ENCODE data around the gene PLEKHA6.
A peak's percentile ranks its signal among the peaks of the same experiment; 100 is the strongest.
"Not testable (repeated sequence)": the region's sequence is repeated elsewhere in the genome, so short reads cannot be mapped to it uniquely, and the experiment has no call there.

Gene PLEKHA6

DNA sequence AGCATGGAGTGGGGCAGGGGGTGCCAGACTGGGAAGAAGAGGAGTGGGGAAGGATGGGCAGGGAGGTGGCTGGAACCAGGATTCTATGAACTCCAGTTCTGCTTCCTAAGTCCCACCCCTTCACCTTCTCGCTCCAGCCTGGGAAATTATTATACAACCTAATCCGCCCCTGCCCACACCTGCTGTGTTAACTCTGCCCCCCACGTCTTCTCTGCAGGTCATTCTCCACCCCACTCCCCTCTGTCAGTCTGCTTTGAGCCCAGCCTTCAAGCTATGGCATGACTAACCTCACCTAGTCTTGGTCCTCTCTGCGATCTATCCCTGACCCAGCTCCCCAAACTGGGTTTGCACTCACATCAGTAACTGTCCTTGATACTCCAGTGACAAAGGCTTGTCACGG, 99.9 kb downstream of the PLEKHA6 start:
- no peak for DNase-seq

DNA sequence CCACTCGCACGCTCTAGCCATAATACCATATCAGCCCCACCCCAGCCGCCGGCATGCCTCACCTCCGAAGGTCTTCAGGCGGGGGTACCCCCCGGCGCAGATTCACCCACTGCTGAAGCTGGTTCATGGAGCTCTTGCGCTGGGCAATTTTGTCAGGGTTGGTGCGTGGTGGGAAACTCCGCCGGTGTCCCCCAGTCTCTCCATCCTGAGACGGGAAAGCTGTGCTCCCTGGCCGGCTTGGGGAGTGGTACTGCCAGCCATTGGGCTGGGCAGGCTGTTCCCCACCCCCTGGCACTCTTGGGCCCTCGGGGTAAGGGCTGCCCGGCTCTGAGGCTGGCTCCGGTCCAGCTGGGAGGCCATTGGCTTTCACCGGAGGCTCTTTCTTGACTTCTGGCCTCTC, 100.5 kb downstream of the PLEKHA6 start:
- no peak for DNase-seq

DNA sequence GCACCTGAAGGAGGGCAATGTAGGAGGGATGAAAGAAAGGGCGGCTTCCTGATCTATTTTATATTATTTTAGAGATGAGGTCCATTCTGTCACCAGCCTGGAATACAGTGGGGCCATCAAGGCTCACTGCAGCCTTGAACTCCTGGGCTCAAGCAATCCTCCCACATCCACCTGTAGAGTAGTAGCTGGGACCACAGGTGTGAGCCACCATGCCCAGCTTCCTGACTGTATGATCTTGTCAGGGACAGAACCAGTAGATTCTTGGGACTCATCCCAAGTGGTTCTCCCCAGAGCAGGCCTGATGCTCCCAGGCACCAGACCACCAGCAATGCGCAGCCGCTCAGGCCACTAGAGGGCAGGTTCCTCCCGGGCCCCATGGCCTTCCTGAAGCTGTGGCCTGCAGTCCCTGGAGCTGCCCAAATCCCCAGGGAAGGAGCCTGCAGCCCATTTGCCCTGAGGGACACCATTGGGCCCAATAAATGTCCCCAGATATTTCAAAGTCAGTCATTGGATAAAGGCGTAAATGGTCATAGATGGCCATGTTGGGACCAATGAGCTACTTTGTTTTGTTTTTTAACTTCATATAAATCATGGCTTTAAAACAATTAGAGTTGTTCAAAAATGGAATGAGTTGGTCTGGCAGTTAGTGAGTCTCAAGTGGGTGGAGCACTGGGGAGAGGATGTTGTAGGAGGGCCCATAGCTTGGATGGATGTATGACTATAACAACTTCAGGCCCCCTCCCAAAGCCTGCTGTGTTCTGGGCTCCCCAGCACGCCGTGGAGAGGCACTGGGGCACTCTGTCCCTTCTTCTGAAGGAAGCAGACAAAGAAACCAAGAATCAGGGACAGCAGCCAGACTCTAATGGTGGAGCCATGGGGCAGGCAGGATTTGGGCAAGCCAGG, 101.3 kb downstream of the PLEKHA6 start:
- peak; percentile 68 for DNase-seq

DNA sequence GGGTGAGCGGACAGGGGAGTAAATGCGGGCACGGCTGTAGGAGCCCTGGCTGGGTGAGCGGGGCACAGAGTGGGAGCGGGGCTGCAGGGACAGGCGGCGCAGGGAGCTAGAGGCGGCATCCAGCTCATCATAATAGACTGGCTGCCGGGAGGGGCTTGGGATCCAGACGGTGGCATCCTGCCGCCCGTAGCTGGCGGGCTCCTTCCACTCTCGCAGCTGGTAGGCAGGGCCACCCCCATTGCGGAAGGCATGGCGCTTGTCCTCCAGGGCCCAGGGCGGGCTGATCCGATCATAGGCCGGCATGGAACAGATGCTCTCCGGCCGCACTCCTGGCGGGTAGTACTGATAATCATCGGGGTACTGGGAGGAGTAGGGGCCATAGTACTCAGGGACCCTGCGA, 102.3 kb downstream of the PLEKHA6 start:
- no peak for DNase-seq

DNA sequence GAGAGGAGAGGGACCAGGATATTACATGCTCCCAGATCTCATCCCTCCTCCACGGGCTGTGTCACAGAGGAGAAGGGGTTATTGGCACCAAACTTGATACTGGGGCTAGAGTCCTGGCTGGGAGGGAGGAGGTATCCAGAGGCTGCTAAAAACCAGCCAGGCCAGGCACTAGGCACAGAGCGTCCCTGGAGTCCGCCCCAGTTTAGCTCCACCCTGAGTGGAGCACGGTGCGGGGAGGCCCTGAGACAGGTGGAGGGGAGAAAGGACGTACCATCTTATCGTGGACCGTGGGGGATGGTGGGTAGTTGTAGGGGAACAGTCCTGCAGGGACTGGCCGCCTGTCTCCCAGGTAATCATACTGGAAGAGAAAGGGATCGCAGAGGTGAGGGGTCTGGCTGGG, 103.2 kb downstream of the PLEKHA6 start:
- DNase-seq = no peak

DNA sequence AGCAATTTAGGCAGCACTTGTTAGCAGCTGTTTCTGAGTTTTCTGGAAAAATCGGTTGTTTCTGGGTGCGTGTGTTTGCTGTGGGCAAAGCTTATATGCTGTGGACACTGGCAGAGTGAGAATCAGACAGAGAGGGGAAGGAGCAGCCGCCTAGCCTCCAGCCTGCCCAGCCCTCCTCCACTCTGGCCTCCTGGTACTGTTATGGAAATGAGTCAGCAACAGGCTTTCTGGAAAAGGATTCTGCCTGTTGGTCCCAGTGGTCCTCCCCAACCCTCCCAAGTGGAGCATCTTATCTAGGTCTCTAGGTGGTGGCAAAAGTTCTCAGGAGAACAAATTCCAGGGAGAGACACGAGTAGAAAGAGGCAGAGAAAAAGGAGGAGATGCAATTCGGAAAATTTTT, 103.8 kb downstream of the PLEKHA6 start:
- no peak for DNase-seq

GRCh38 chr1:204255225-204255624, 104.5 kb downstream of the PLEKHA6 start:
- DNase-seq = peak; percentile 66

- DNase-seq = no peak
Measured at GRCh38 chr1:204254031-204254661, 105.6 kb downstream of the PLEKHA6 start.

DNA sequence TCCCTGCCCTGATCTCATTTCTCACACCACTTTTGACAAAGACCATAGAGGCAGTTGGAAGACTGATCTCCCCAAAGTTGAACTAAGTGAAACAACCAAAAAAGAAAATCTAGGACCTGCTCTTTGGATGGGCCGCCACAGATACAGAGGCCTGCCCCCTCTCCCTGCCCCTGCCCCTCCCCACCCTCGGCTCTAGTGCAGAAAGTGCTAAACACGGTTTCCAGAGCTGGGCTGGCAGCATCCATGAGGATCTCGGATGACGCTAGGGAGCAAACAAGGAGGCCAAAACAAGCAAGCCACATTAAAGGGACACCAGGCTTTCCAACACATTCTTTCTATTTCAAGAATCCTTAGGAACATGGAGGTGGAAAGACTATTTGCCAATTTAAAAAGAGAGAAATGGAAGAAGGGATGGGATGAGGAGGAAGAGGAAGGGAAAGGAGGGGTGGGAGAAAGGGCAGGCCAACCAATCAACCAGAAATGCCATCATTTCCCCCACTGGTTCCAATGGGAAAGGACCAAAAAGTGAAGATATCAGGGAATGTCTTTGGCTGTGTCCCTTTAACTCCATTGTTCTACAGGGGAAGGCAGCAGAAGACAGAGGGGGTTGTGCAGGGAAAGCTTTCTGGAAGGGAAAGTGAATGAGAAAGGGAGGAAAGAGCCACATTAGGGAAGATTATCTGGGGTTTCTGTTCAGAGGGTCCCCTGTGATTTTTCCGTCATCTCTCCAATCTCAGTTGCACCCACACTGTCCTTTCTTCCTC, 107.6 kb downstream of the PLEKHA6 start:
- no peak for DNase-seq

DNA sequence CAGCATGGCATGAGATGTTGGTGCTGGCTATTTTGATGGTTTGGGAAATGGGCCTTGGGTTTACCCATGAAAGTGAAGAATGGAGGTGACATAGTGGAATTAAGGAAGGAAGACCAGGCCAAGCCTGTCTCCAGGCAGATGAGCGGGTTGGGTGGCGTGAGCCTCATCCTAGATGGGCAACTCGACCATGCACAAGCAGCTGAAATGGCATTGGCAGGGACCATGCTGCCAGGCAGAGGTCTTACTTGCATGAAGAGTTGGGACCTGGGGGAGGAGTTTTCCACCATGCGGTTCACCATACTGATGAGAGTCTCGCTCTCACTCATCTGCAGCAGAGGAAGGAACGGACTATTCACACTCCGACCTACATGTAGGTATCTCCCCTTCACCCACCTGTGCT, 108.4 kb downstream of the PLEKHA6 start:
- no peak for DNase-seq

DNA sequence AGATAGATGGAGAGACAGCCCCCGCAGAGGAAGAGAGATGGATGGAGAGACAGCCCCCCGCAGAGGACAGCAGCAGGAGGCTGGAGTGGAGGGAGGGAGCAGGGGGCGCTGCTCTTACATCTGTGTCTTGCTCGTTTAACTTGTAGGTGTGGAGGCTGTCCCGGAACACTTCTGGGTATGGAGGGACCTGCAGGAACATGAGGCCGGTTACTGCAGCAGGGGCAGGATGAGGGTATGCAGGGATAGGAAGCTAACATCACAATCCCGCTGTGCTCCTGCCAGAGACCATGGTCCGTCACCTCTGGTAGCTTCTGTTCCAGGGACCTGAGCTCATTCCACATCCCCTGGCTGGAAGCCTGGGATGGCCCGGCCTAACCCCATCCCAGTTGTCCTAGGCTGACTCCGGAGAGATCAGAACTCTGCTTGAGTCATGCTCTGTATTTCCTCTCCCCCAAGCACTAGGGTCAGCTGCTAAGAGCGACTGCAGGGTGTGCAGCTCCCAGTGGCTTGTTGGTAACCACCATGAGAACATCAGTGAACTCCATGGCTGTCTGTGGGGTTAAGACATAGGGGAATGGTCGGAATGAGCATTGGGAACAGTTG, 109.2 kb downstream of the PLEKHA6 start:
- no peak for DNase-seq

DNA sequence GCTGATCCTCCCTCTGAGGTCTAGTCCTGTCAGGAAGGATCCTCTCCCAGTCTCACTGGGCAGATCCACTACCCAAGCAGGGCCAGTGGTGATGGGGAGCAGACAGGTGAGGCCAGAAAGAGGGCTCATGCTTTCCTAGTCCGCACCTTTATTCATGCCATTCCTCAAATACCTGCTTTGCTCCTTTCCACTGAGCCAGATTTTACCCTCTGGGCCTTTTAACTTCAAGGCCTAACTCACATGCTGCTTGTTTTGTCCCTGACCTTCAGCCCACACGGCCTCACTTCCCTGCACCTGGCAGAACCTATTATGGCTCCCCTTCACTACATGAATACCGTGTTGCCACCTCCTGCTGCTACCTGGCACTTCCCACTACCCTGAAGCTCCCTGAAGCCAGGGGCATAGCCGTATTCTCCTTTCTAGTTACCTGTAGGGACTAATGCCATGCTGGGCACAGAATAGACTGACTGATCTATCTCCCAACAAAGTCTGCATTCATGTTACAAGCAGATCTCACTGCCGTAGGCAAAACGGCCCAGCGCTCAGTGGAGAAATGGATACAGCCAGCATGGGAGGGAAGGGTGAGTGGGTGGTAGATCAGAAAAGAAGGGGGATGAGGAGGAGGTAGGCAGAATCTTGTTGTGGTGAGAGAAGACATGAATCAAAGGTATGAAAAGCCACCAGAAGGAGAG, 109.8 kb downstream of the PLEKHA6 start:
- no peak for DNase-seq

DNA sequence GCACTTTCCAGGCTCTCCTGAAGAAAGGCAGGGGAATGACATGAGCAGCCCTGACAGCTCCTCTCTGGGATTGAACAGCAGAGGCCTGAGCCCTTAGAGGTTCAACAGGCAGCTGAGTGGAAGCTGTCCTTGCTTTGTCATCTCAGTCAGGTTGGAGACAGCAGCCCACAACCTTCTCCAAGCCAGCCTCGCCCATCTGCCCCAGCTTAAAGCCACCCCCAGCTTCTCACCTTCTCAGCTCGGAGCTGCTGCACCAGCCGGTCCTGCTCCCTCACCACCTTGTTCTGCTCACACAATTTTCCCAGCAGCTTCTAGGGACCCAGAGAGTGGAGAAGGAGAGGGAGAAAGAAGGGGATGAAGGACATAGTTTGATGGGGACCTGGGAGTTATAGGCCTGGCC, 110.8 kb downstream of the PLEKHA6 start:
- no peak for DNase-seq

- DNase-seq = no peak
Measured at GRCh38 chr1:204246876-204247275, 112.9 kb downstream of the PLEKHA6 start.

- DNase-seq = no peak
Measured at GRCh38 chr1:204242920-204243319, 116.8 kb downstream of the PLEKHA6 start.

- DNase-seq = no peak
Measured at GRCh38 chr1:204241914-204242313, 117.8 kb downstream of the PLEKHA6 start.

- no peak for DNase-seq
Measured at GRCh38 chr1:204241050-204241449, 118.7 kb downstream of the PLEKHA6 start.

DNA sequence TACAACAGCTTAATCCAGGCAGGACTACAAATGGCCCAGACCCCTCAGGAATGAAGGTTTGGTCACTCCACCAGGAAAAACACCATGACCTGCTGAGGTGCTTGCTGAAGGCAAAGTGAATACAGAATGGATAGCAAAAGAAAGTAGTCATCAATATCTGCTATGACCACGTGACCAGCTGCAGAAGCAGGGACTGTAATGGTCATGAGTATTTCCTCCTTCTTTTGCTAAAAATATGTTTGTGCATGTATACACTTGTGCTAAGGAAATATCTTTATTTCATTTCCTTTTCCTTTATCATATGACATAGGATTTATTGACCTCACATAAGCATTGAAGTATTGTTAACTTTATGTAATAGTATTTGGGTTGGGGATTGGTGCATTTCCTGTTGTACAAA, 119.5 kb downstream of the PLEKHA6 start:
- DNase-seq = no peak

GRCh38 chr1:204239401-204239800, 120.3 kb downstream of the PLEKHA6 start:
- DNase-seq = not testable (repeated sequence)

GRCh38 chr1:204238520-204238919, 121.2 kb downstream of the PLEKHA6 start:
- not testable (repeated sequence) for DNase-seq

- DNase-seq = not testable (repeated sequence)
Measured at GRCh38 chr1:204237515-204237914, 122.2 kb downstream of the PLEKHA6 start.

DNA sequence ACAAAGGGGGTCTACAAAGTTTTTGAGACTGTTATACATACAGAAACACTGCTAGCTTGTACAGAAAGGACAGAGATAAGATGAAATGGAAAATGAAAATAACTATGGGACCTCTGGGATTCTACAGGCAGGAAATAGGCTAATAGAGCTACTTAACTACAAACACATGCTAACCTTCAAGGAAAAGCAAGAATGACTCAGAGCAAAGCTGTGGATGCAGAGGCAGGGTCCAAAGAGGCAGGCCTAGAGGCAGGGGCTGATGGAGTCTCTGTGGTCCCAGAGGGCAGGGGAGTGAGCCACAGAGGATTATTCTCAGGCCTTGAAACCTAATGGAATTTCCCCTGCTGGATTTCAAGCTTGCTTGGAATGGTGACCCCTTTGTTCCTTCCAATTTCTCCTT, 127.2 kb downstream of the PLEKHA6 start:
- no peak for DNase-seq

GRCh38 chr1:204230211-204230610, 129.5 kb downstream of the PLEKHA6 start:
- DNase-seq = no peak

All from NCI-H69 (cell line).